HG02763 (cell line): ENCODE data around the gene PPME1.

ENCODE experiments used
- ATAC-seq: cut with Tn5 transposase; IDR thresholded peaks from one replicate; pipeline ENCODE4 v1.9.1; 2021; ENCODE audit warnings: mild to moderate bottlenecking, moderate library complexity; ENCODE audit not compliant: unreplicated experiment

The PPME1 gene

GRCh38 chr11:74159642-74160041, 11.4 kb upstream of the PPME1 start:
- no peak for ATAC-seq

- ATAC-seq, result no peak
Measured at GRCh38 chr11:74162681-74163467, 8.2 kb upstream of the PPME1 start.

- ATAC-seq, result no peak
Measured at GRCh38 chr11:74168838-74169237, 2.3 kb upstream of the PPME1 start.

- no peak for ATAC-seq
Measured at GRCh38 chr11:74169738-74170458, 1.2 kb upstream of the PPME1 start.

GRCh38 chr11:74171630-74171968, 510 bp downstream of the PPME1 start:
- ATAC-seq, result no peak

- ATAC-seq, result no peak
Measured at GRCh38 chr11:74171997-74172396, 908 bp downstream of the PPME1 start.

- no peak for ATAC-seq
Measured at GRCh38 chr11:74175920-74176319, 4.8 kb downstream of the PPME1 start.

- no peak for ATAC-seq
Measured at GRCh38 chr11:74179234-74180052, 8.4 kb downstream of the PPME1 start.

GRCh38 chr11:74182635-74183034, 11.5 kb downstream of the PPME1 start:
- no peak for ATAC-seq

- ATAC-seq, result no peak
Measured at GRCh38 chr11:74185285-74185684, 14.2 kb downstream of the PPME1 start.

- no peak for ATAC-seq
Measured at GRCh38 chr11:74185695-74186094, 14.6 kb downstream of the PPME1 start.

GRCh38 chr11:74195828-74196227, 24.7 kb downstream of the PPME1 start:
- no peak for ATAC-seq

- no peak for ATAC-seq
Measured at GRCh38 chr11:74196781-74197486, 25.8 kb downstream of the PPME1 start.

- ATAC-seq, result no peak
Measured at GRCh38 chr11:74203966-74204365, 32.9 kb downstream of the PPME1 start.

GRCh38 chr11:74204701-74205100, 33.6 kb downstream of the PPME1 start:
- ATAC-seq, result no peak

- ATAC-seq, result no peak
Measured at GRCh38 chr11:74205181-74205580, 34.1 kb downstream of the PPME1 start.

GRCh38 chr11:74206746-74207145, 35.7 kb downstream of the PPME1 start:
- no peak for ATAC-seq

- no peak for ATAC-seq
Measured at GRCh38 chr11:74208507-74208906, 37.4 kb downstream of the PPME1 start.

- no peak for ATAC-seq
Measured at GRCh38 chr11:74212533-74212932, 41.4 kb downstream of the PPME1 start.

GRCh38 chr11:74220376-74220775, 49.3 kb downstream of the PPME1 start:
- ATAC-seq, result no peak

GRCh38 chr11:74221816-74222215, 50.7 kb downstream of the PPME1 start:
- no peak for ATAC-seq
